HG03175 (cell line): ENCODE data around the gene MTHFSD.

Experiments used
- ATAC-seq: cut with Tn5 transposase; IDR thresholded peaks from one replicate; pipeline ENCODE4 v1.9.1; 2021; ENCODE audit warnings: mild to moderate bottlenecking, moderate library complexity; ENCODE audit not compliant: unreplicated experiment

Gene MTHFSD

DNA sequence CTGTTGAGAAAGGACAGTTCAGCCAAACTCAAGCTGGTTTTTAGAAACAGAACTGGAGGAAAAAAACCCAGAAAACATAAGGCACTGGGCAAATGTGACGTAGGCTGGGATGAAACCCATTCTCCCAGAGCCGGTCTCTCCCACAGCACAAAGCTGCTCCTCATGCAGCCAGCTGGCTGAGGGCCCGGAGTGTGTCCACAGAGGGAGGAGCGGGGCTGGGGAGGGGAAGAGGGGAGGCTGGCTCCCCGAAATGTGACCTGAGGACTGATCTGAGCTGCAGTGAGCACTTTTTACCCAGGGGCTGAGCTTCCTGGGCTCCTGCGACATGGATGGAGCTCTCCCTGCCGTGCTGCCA lies 23.9 kb downstream of the MTHFSD start:
- no peak for ATAC-seq

DNA sequence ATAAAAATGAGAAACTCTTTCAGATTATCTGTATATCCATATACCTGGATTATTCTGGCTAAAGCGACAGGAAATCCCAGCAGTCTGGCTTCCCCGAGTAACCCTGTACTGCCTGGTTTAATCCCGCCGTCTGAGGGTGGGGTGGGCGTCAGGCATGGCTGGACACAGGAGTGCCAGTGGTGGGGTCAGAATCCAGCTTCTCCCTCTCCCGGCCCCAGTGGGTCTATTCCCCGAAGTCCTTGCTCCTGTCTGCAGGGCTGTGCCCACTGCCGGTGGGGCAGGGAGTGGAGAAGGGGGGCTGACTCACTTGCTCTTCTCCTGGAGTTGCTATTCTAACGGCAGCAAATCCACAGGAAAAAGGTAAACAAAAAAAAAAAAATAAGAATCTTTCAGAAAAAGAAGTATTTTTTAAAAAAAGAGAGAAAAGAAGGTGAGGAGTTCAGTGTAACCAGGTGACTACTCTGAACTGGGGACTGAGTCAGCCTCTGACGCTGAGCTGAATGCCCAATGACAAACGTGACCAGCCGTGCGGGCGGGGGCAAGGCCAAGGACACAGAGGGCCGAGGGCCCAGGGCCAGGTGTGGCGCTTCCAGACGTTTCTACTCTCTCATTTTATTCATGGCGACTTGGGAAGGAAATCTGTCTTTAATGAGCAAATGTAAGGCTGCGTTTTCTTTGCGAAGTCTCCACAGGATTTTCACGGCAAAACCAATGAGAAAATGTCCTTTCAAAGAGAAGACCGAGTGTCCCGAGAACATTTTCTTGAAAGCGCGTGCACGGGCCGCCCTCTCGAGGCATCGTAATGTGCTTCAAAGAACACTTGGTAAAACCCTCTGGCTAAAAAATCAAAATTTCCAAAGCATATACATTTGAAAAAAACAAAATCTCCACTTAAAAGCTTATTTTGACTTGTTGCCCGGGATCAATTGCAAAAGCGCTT lies 24.5 kb downstream of the MTHFSD start:
- no peak for ATAC-seq

- ATAC-seq: no peak
These were observed 25.9 kb downstream of the MTHFSD start for GRCh38 chr16:86529160-86529559.

DNA sequence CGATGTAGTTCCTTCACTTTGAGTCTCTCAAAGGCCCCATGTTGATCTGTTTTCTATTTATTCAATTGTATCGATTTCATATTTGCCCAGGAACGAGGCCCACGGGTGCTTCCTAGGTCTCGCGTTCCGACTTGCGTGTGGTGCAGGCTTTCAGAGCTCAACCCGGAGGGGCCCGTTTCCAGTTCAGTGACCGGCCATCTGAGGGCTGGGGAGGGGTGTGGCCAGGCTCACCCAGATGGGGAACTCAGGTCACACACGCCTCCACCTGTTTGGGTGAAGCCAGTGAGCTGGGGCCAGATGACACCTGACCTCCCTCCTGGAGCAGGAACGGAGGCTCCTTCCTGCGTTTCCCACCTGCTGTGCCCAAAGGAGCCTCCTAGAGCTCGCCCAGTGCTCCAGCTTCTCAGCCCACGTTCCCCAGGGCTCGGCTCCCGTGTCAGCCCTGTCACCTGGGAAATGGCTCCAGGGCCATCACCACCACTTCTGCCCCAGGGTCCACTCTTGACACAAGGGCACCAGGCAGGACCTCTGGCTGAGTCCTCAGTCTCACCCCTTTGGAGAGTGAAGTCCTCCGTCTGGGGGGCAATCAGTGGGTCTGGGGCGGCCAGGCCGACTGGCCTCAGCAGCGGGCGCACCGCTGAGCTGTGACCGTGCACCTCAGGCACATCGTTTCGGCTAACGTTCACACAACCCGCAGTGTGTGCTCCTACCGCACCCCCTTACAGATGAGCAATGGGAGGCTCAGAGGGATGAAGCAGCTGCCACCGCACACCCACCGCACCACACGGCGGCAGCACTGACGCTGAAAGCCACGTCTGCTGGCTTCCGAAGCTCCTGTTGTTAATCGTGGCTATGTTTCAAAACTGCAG lies 26.7 kb downstream of the MTHFSD start:
- no peak for ATAC-seq

GRCh38 chr16:86527366-86527765 lies 27.7 kb downstream of the MTHFSD start:
- no peak for ATAC-seq

GRCh38 chr16:86525696-86526095 lies 29.3 kb downstream of the MTHFSD start:
- ATAC-seq: no peak

DNA sequence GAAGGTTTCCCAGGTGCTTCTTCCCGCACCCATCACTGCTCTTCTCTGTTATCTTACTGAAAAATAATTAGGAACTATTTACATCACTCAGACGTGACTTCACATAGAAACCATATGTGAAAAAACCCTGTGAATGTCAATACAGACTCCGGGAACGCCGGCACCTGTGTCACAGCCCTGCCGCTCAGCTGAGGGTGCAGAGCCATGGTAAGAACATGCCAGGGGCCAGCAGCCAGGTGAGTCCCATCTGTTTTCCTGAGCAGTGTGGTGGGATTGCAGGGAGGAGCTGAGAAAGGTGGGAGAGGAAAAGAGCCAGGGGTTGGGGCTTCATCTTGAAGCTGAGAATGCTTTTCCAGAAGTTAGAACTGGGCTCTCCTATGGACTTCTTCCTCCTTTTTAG lies 31.0 kb downstream of the MTHFSD start:
- ATAC-seq: no peak

DNA sequence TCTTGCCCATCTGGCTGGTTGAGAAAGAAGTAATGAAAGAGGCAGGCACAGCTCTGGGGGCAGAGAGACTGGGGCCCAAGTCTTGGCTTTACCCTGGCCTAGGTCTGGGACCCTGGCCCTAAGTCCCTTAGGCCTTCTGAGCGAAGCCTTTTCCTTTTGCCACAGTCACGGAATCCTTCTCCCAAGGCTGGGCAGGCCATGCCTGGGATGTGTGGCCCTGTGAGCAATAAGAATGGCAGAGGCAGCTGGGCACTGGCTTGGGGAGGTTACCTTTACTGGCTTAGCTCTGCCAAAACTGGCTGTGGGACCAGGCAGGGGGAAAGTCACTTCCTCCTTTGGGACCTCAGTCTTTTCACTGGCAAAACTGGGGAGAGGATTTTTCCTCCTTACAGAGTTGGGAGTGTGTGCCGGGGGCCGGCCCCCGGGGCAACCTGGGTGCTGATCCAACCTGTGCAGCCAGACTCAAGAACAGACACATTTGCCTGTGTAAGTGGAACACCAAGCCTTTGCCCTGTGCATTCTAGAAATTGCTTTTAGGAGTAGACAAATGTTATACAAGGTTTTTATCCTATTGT lies 31.8 kb downstream of the MTHFSD start:
- ATAC-seq: no peak

- no peak for ATAC-seq
These were observed 32.4 kb downstream of the MTHFSD start for GRCh38 chr16:86522634-86523033.

DNA sequence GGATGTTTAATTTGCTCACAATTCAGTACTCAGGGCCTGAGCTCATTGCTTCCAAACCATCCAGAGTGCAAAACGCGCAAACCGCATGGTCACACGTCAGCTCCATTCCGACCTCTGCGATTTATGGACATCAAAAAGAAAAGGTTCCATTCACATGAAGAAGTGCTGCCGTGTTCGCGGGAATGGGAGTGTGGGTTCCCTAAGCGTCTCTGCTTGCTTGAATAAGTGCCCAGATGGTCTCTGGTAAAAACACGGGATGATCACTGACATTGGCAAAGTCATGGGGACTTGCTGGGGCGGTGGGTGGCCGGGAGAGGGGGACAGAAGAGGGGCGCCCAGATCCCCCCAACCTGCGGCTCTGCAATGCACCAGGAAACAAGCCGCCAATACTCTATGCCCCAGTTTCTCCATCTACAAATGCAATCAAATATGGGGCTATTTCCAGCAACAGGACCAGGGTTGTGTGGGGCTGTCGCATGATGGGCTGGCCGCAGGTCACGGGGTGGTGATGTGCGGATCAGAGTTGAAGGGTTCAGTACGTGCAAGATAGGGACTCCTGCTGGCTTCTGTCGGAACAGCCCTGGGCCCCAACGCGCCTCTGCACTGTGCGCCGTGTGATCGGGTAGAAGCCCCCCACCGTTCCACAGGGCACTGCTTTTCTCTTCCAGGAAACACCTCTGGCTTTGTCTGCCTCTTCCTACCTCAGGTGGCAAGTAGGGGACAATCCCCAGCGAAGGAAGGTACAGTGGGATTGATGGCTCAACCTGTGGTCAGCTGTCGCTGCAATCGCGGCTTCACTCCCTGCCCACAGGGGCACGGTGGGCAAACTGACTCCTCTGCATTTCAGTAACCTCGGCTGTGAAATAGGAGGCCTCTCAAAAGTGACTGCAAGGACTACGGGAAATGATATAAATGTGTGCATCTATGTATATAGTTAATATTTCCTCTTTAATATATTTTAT lies 33.5 kb downstream of the MTHFSD start:
- no peak for ATAC-seq

DNA sequence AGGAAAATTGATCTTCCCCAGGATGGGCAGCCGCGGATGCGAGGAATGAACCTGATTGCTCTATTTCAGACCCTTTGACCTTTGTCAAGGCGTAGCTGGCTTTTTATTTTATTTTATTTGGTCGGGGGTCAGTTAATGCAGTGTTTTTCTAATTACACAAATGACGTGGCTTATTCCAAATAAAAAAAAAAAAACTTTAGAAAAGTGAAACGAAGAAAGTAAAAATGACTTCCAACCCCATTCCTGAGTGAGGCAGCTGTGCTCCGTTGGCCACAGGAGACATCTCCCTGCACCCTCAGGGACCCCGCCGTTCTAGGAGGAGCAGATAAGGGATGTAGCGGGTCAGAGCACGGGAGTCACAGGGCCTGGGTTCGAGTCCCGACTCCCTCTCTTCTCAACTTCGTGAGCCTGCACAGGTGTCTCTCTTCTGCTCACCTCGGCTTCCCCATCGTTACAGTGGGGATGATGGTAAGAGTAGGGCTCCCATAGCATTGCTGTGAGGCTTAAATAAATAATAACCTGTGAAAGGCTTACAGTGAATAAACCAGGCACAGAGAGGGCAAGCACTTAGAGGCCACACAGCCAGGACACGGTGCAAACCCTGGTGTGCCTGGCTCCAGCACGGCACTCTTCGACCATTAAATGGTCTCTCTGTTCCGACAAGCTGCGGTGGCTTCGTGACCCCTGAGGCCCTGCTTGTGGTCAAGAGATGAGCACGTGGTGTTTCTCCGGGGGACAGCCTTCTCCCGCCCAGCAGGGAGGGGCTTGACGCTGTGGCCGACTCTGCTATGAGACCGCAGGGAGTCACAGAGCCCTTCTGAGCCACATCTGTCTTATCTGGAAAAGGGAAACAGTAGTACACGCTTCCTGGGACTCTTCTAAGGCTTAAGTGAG lies 34.5 kb downstream of the MTHFSD start:
- no peak for ATAC-seq

DNA sequence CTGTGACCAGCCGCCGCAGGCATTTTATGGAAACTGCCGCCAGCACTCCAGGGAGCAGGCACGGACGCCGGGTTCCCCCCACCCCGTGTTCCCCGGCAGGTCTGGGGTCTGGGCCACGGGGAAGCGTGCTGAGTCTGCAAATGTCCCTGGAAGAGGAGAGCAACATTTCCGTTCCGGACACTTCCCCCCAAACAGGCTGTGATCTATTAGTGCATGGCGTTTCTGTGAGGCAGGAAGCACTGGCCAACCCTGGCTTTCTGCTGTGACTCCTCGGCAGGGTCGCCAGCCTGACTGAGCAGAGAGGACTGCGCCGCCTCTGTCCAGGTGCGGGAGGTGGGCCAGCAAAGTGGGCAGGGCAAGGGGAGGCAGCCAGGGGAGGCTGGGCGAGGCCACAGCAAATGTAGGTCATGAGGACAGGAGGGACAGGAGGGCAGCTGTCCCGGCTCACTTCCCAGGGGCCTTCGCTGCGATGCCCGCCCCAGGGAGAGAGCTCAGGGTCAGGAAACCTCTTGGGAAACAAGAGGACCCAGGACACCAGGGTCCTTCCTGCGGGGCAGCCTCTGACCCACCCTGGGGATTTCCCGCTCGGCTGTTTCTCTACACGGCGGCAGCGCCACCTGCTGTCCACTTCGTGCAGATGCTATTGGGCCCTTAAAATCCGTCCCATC lies 35.3 kb downstream of the MTHFSD start:
- no peak for ATAC-seq

GRCh38 chr16:86519007-86519648 lies 35.9 kb downstream of the MTHFSD start:
- no peak for ATAC-seq

- no peak for ATAC-seq
These were observed 37.3 kb downstream of the MTHFSD start for GRCh38 chr16:86517652-86518258.

DNA sequence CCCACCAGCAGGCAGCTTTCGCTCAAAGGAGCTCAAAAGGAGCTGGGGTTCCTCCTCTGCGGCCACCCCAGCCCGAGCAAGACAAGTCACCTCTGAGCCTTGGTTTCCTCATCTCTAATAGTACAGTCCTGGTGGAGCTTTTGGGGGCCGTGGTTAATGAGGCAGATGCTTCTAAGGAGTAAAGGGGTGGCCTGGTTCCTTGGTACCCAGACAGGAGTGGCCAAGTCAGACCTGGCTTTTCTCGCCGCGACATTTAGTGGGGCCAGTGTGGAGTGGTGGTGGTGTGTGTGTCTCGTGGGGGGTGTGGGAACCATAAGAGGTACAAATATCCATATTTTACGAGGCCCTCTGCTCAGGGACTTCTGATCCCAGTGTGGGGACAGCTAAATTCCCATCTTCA lies 38.0 kb downstream of the MTHFSD start:
- no peak for ATAC-seq

DNA sequence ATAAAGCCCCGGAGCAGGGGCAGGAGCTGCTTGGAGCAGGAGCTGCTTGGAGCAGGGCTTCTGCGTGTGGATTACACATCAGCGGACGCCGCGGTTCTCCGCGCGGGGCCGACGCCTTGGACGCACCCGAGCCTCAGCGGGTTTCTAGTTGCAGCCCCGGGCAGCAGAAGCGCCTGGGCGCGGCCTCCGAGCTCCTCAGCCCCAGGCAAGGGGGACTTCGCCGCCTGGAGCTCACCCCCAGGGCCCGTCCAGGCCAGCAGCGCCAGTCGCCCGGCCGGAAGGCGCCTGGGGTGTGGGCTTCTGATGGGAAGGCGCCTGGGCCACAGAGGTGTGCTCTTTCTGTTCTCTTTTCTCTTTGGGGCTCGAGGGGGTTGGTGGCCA lies 38.4 kb downstream of the MTHFSD start:
- ATAC-seq: no peak

DNA sequence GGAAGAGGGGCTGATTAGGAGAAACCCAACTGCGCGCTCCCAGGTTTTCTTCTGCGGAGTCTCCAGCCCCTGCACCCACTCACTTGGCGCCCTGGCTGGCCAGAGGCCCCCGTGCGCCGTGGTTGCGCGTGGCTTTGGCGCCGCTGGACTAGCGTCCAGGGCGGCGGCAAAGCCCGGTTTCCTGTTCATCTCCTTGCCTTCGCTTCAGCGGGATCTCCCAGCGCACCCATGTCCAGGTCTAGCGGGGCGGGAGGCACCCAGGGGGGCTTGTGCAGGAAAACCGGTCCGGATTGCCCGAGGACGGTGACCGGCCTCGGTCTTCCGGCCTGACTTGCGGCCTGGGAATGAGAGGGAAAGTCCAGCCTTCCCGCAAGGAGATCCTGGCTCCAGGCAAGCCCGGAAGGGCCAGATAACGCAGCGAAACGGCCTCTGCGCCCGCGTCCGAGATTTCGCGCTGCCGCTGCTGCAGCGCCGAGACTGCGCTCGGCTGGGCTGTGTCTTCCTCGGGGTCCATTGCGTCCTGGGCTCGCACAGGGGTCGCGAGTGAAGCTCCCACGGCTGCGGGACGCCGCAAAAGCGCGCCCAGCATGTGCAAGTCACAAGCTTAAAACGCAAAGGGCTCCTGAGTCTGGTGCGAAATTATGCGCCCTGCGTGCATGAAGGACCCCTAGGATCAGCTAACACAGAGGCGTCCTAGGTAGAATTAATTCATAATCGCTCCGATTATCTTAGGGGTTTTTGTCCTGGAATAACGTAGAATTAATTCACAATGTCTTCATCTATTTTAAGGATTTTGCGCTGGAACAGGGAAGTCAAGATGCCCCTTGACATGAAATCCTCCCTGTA lies 39.0 kb downstream of the MTHFSD start:
- ATAC-seq: no peak
